Measurements from ENCODE around the gene RGS12. TPM values are rescaled to one million over a fixed set of nuclear protein-coding genes. Genes with fewer than 3 reads are reported as not detected.

The RGS12 gene
- total and polyA plus RNA-seq, 2 experiments from 2014 or later, result 9.3 to 13.2 TPM

DNA sequence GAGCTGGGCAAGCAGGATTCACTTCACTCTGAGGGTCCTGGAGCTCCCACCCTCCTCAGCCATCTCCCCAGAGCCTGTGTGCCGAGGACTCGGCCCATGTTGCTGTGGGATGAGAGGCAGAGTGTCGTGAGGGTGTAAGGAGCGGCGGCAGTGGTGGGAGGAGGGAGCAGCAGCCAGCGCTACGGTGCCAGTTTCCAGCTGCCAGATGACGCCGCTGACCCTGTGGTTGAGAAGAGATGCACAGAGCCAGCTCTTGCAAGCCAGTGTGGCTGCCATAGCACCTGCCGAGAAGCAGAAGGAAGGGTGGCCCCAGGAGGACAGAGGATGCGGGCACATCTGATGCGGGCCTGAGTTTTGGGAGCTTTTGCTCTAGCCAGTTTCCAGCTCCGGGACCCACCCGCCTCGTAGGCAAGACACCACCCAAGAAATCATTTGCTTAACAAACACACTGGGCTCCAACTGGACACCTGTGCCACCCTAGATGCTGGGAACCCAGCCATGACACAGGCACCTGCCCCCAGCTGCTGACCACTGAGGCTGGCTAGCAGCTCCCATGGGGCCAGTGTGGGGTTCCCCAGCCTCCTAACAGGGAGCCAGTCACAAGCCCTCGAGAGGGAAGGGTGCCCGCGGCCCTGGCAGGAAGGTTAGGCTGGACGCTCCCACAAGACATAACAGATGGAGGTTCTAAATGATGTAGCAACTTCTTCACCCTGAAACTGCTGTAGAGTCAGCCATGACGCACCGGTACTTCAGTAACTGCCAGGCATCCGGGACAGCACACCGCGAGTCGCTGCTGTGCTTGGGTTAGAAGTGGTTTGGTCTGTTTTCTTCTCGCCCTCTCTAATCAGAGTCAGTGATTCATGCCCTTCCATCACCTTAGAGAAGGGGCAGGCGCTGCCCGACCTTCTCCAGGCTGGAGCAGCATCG, 35.0 kb upstream of the RGS12 start:
- in situ Hi-C loops (cut with MboI), result no loop called here
- WGBS, 2 experiments (ENCODE audit: low coverage in 1 of 2, low lambda C conversion rate in 2 of 2, missing lambda C conversion rate in 2 of 2), result 65 to 69% methylated on average over 28 to 29 of the region's 29 CpGs

DNA sequence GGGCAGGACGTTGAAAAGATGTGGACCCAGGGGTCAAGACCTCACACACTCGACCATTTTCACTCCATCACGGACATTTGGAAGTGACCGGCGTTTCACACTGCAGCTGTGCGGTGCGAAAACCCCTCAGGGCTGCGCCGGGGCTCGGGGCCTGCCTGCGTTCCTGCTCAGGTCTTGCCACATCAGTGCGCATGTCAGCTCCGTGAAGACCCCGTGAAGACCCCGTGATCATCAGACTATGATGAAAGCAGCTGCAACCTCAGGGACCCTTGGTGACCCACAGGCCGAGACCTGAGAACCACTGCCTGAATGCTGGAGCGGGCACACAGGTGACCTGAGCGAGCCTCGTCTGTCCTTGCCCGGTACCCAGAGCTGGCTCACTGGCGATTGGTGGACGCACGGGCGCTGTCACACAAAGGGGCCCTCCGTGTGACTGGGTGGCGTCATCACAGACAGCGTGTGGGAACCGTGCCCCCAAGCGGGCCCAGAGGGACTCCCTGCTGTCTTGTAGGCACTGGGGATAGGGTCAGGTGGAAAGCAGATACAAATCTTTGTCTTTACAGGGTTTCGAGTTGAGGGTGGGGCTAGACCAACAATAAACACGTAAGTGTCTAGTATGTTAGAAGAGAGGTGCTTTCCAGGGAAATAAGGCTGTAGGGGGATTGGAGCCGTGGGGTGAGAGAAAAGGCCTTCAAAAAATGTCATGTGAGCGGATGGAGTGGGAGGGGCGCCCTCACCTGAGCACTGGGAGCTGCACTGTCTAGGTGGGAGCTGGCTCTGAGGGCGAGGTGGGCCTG, 31.2 kb upstream of the RGS12 start:
- in situ Hi-C loops (cut with MboI), result no loop called here

More for the DNA sequence above, 35.0 kb upstream of the RGS12 start:
- Histone ChIP-seq H3F3A (ENCODE audit: insufficient read depth) (no peaks in the 10 kb centered on the region), H3K4me1 (ENCODE audit: insufficient read depth) (no peaks in the 10 kb centered on the region), H4K20me1 (ENCODE audit: insufficient read depth) (no peaks in the 10 kb centered on the region), H2AFZ (peak overlapping the region; percentile 50; the same call in 1 of the 2 replicates), H3K79me2 (ENCODE audit: insufficient read depth) (no peaks in the 10 kb centered on the region), H3K4me3 (0 out of 2 replicates have a peak overlapping the region, but pooled peaks have one; percentile 14), H3K9me3 (ENCODE audit: low read depth) (no peaks in the 10 kb centered on the region), H3K27me3 (replicated peaks; ENCODE audit: insufficient read depth) (no peaks in the 10 kb centered on the region), H3K36me3 (ENCODE audit: low read depth) (no peaks in the 10 kb centered on the region), H3K9ac (no peak overlapping the region), H3K9me2 (ENCODE audit: insufficient read depth) (no peaks in the 10 kb centered on the region), H3K27ac (no peak overlapping the region), H3K4me2 (ENCODE audit: unreplicated experiment) (no peak overlapping the region)
- peak; percentile 82 for DNase-seq
- TF ChIP-seq EZH2phosphoT487 (IDR thresholded peaks at IDR 0.05; ENCODE audit: insufficient read depth, low read depth), result no peak
- TF ChIP-seq EZH2 (IDR thresholded peaks at IDR 0.05; ENCODE audit: insufficient read depth, poor library complexity, severe bottlenecking), result no peak

DNA sequence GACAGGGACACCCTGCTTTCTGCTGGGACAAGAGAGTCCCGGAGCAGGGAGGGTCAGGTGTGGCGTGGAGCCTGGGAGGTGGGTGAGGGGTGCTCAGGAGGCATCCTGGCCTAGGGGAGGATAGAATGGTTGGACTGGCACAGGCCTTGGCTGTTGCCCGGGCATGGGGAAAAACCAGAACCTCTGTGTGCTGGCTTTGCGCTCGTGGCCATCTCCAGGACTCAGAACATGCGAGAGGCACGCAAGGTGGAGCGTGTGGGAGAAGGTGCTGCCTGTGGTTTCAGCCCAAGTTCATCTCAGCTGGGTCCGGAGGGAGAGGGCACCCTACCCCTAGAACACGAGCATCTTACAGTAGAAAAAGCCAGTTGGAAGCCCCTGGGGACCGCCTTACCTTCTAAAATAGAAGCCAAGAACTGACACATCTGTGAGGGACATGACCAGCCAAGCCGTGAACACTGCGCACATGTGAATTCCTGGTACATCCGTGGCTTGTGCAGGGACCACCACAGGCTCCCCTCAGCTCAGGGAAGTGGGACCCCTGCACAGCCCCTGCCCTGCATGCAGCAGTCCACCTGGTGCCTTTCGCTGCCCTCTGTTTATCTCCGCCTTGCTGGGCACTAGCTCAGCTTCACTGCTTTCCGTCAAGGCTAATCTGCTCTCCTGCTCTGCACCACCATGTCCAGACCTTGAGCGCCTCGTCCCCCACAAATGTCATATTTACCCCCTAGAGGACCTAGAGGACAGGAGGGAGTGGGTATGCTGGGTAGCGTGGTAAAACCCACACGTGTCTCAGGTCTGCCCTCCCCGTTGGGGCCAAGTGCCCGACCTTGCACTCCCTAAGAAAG, 30.4 kb upstream of the RGS12 start:
- Histone ChIP-seq H3K4me3 (no peak overlapping the region), H4K20me1 (ENCODE audit: insufficient read depth) (no peaks in the 10 kb centered on the region), H3K36me3 (ENCODE audit: low read depth) (no peaks in the 10 kb centered on the region), H3K9me3 (ENCODE audit: low read depth) (no peaks in the 10 kb centered on the region), H3K79me2 (ENCODE audit: insufficient read depth) (no peaks in the 10 kb centered on the region), H3K9ac (no peak overlapping the region), H3K27ac (no peak overlapping the region), H3K9me2 (ENCODE audit: insufficient read depth) (no peaks in the 10 kb centered on the region), H2AFZ (no peak overlapping the region), H3K27me3 (replicated peaks; ENCODE audit: insufficient read depth) (no peaks in the 10 kb centered on the region), H3F3A (ENCODE audit: insufficient read depth) (no peaks in the 10 kb centered on the region), H3K4me2 (ENCODE audit: unreplicated experiment) (no peak overlapping the region), H3K4me1 (ENCODE audit: insufficient read depth) (no peaks in the 10 kb centered on the region)
- WGBS, 2 experiments (ENCODE audit: low coverage in 1 of 2, low lambda C conversion rate in 2 of 2, missing lambda C conversion rate in 2 of 2), result 79 to 80% methylated on average over 23 of the region's 23 CpGs
- TF ChIP-seq EZH2phosphoT487 (IDR thresholded peaks at IDR 0.05; ENCODE audit: insufficient read depth, low read depth) (no peak), EZH2 (IDR thresholded peaks at IDR 0.05; ENCODE audit: insufficient read depth, poor library complexity, severe bottlenecking) (no peak)
- in situ Hi-C loops (cut with MboI), result no loop called here
- DNase-seq, result no peak

More for the DNA sequence above, 31.2 kb upstream of the RGS12 start:
- Histone ChIP-seq H3K36me3 (ENCODE audit: low read depth) (no peaks in the 10 kb centered on the region), H3K4me3 (no peak overlapping the region), H3K79me2 (ENCODE audit: insufficient read depth) (no peaks in the 10 kb centered on the region), H4K20me1 (ENCODE audit: insufficient read depth) (no peaks in the 10 kb centered on the region), H2AFZ (no peak overlapping the region), H3F3A (ENCODE audit: insufficient read depth) (no peaks in the 10 kb centered on the region), H3K27me3 (replicated peaks; ENCODE audit: insufficient read depth) (no peaks in the 10 kb centered on the region), H3K9me2 (ENCODE audit: insufficient read depth) (no peaks in the 10 kb centered on the region), H3K9ac (no peak overlapping the region), H3K4me1 (ENCODE audit: insufficient read depth) (no peaks in the 10 kb centered on the region), H3K9me3 (ENCODE audit: low read depth) (no peaks in the 10 kb centered on the region), H3K4me2 (ENCODE audit: unreplicated experiment) (no peak overlapping the region), H3K27ac (no peak overlapping the region)
- no peak for DNase-seq
- WGBS, 2 experiments (ENCODE audit: low coverage in 1 of 2, low lambda C conversion rate in 2 of 2, missing lambda C conversion rate in 2 of 2), result 82 to 83% methylated on average over 35 of the region's 35 CpGs
- TF ChIP-seq EZH2phosphoT487 (IDR thresholded peaks at IDR 0.05; ENCODE audit: insufficient read depth, low read depth), result no peak
- TF ChIP-seq EZH2 (IDR thresholded peaks at IDR 0.05; ENCODE audit: insufficient read depth, poor library complexity, severe bottlenecking), result no peak

Data from GM23248 (cell line).